Gastrocnemius medialis (tissue), 4 donors: ENCODE data around the gene GDF7.

Experiments
- POLR2A ChIP-seq, 2 donors: fragments of 450-650 bp; IDR thresholded peaks; one replicate each; pipeline ENCODE4 v1.6.1; 2017; ENCODE audit warnings: antibody characterized with exemption in 2 of 2, mild to moderate bottlenecking in 2 of 2, moderate library complexity in 2 of 2
- TF ChIP-seq, protein P1 (sequence below), 5 experiments: fragments of 450-650 bp in 3 of 5; fragments of 200-600 bp in 2 of 5; sonication (generic) in 2 of 5; IDR thresholded peaks in 4 of 5; conservative IDR thresholded peaks in 1 of 5; 1 replicate in 4 of 5; 2 replicates in 1 of 5; pipeline ENCODE4 v1.5.1; 2016 to 2019; ENCODE audit warnings: antibody characterized with exemption in 5 of 5, mild to moderate bottlenecking in 3 of 5, moderate library complexity in 3 of 5

- TF ChIP-seq, protein P1, sequence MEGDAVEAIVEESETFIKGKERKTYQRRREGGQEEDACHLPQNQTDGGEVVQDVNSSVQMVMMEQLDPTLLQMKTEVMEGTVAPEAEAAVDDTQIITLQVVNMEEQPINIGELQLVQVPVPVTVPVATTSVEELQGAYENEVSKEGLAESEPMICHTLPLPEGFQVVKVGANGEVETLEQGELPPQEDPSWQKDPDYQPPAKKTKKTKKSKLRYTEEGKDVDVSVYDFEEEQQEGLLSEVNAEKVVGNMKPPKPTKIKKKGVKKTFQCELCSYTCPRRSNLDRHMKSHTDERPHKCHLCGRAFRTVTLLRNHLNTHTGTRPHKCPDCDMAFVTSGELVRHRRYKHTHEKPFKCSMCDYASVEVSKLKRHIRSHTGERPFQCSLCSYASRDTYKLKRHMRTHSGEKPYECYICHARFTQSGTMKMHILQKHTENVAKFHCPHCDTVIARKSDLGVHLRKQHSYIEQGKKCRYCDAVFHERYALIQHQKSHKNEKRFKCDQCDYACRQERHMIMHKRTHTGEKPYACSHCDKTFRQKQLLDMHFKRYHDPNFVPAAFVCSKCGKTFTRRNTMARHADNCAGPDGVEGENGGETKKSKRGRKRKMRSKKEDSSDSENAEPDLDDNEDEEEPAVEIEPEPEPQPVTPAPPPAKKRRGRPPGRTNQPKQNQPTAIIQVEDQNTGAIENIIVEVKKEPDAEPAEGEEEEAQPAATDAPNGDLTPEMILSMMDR (IDR thresholded peaks at IDR 0.05 in 4 of 5, conservative IDR thresholded peaks at IDR 0.05 in 1 of 5): no peak
- TF ChIP-seq POLR2A (IDR thresholded peaks at IDR 0.05): no peak
Measured at GRCh38 chr2:20726913-20727312, 60.0 kb downstream of the GDF7 start.
